Frontal cortex (tissue), 4 donors: ENCODE measurements around the gene CSTPP1. TPM values are rescaled to one million over a fixed set of nuclear protein-coding genes. Genes with fewer than 3 reads are reported as not detected.
"Not testable (repeated sequence)": the region's sequence is repeated elsewhere in the genome, so short reads cannot be mapped to it uniquely, and the experiment has no call there.

ENCODE experiments used
- DNase-seq, 2 donors: peaks; one replicate each; pipeline ENCODE4 v3.0.0; 2012; ENCODE audit warnings: low spot score in 2 of 2
- FAIRE-seq: peaks from 2 replicates; lab custom pipeline; 2012; peaks lifted over from hg19 to GRCh38; lab: Jason Lieb, UNC
- total RNA-seq: library from RNA; depleted of rRNA; stranded (reverse); fragments of >200 nt; gene quantifications from one replicate; pipeline ENCODE4 v1.2.3, GENCODE V29; 2014
- donor health status: control.
- donor health status: control.
- donor health status: control.

The CSTPP1 gene
- total RNA-seq, 1 donor from 2014 or later: 46.5 TPM

DNA sequence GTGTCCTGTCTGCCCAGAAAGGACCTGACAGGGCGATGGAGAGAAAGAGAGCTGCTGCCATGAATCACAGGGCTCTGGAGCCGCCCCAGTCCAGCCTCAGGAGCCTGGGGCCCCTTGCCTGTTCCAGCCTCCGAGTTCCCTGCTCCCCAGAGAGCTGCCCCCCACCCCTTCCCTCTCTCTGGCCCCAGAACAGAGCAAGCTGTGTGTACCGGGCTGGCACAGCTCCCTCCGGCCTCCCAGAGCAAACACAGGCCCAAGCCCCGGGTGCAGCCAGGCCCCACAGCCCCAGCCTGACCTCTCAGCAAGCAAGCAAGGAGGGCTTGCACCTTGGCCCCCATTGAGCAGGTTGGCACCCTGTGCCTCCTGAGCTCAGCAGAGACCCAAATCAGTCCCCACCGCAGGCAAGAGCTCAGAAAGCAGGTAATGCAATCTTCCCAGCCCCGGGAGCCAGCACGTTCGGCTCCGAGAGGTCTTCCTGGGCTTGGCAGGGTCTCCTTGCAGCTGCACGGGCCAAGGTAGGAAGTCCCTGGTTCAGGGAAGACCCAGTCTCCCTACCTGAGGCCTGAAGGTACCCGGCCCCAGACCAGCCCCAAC lies 248.2 kb downstream of the CSTPP1 start:
- DNase-seq (peak; percentile 69 to 79), FAIRE-seq (no peak)

DNA sequence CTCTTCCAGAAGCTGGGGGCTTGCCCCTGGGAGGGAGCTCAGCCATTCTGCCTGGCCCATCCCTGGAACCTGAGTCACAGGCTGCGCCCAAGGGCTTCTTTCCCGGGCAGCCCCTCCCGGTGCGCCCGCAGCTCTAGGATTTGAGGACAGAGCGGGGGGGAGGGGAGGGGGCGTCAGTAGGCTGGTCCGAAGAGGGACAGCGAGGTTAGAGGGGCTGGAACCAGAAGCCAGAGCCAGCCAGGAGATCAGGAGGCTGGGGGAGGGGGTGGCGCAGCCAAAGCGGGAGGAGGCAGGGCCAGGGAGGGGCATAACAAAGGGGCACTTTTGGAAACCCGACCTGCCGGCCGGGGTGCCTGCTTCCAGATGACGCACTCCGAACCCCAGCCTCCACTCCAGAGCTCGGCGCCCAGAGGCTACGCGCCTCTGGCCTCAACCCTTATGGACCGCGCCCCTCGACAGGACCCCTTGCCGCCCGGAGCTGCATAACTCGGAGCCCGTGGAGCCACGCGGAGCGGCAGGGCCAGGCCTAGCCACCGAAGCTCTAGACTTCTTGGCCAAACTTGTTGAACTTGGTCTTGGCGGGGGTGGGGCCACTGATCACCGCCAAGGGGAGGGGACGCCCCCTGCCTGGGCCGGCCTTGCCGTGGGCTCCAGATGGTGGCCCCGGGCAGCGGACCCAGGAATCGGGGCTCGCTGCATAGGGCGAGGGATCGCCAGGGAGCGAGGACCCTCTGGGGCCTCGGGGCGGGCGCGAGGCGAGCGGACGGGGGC lies 248.9 kb downstream of the CSTPP1 start:
- FAIRE-seq: no peak
- DNase-seq: peak in 1 of 2 donors; percentile 58

DNA sequence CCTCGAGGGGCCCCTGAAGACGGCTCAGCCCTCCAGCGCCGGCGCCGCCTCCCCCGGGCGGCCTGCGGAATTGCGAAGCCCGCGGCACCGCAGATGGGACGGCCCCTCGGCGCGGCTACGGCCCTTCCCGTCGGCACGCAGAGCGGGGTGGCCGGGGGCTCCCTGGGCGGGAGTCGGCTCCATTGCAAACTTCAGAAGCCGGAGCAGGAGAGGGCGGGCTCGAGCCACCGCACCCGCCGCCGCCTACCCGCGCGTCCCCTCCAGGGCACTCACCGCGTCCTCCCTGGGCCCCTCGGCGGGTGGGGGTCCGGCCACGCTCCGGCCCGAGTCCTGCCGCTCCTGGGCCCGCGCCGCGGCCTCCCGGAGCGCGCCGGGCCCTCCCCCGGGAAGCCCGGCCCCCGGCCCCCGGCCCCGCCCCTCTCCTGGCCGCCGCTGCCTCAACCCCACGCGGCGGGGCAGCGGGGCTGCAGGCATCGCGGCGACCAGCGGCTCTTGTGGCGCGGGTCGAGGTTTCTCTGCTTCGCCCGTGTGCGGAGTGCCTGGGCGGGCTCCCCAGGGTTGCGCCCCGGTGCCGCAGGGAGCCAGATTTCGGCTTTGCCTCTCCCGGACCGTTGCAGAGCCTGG lies 249.6 kb downstream of the CSTPP1 start, which contains the start of gene PACSIN3:
TSS of gene PACSIN3 (minus strand) at position 359 of the 624 bp plus-strand sequence. CDS start 3,707 bp downstream, outside the sequence.
- FAIRE-seq (no peak), DNase-seq (peak; percentile 65 to 74)

DNA sequence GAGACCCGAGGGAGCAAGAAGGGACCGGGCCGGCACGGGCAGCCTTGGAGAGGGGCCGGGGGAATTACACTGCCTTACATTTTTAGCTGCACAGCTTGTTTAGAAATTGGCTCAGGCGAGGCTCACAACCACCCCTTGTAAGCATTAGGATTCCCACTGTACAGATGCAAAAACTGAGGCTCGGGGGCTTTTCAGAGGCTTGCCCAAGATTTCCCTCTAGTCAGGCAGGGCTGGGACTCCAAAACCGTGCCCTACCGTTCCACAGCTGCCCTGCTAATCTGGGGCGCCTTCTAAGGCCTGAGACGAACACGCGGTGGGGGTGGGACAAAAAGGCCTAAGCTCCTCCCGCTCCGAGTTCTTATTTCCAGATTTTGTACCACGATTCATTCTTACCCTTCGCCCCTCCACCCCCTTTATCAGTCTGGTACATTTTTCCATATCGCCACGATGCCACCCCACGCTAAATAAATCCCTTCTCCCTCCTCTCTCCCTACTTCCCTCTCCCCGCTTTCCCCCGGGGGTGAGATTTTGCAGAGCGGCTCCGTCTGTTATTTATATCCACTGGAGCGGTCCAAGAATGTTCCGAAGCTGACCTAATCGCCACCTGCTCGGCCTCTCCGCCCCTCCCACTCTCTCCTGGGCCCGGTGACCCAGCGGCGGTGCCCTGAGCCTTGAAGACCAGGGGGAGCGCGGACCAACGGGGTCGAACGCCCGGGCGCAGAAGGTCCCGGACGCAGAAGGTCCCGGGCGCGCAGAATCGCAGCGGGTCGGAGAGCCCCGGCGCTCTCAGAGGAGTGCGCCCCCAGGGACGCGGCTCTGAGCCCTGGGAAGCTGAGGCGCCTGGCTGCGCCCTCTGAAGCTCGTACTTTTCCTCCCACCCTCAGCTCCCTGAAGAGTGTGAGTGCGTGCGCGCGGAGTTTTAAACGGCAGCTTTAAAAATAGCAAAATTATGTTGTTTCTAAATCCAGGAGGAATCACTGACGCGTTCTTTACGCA lies 250.4 kb downstream of the CSTPP1 start:
- FAIRE-seq: no peak
- peak in 1 of 2 donors; percentile 49 for DNase-seq

DNA sequence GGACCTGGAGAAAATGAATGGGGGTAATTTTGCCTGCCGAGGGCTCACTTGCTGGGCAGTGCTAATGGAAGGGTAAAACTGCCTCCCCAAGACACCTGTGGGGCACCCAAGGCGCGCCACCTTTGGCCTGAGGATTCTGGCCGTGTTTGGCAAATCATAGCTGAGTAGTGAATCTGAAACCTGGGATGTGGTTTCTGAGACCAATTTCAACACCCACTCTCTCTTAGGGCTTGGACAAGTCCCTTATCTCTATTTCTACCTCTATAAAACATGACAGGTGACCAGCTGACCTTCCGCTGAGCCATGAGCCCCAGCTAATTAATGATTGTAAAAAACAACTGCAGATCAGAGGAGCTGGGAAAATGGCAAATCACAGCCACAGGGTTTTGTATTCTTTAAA lies 251.2 kb downstream of the CSTPP1 start:
- no peak for FAIRE-seq
- no peak for DNase-seq

DNA sequence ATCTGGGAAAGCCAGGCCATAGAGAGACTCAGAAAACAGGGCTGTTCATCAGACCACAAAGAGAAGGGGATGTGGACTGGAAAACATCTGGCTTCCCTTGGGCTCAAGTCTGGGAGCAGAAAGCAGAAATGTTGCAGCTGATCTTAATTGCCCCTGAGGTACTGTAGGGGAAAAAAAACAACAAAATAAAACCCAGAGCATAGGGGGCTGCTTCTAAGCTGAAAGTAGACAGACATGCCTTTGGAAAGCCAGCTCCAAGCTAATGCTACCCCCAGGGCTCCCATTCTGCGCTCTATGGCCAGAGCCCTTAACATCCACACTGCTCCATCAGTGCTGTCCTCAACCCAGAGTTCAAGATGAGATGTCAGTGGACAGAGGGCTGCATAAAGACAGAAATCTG lies 251.7 kb downstream of the CSTPP1 start:
- FAIRE-seq (no peak), DNase-seq (no peak)

DNA sequence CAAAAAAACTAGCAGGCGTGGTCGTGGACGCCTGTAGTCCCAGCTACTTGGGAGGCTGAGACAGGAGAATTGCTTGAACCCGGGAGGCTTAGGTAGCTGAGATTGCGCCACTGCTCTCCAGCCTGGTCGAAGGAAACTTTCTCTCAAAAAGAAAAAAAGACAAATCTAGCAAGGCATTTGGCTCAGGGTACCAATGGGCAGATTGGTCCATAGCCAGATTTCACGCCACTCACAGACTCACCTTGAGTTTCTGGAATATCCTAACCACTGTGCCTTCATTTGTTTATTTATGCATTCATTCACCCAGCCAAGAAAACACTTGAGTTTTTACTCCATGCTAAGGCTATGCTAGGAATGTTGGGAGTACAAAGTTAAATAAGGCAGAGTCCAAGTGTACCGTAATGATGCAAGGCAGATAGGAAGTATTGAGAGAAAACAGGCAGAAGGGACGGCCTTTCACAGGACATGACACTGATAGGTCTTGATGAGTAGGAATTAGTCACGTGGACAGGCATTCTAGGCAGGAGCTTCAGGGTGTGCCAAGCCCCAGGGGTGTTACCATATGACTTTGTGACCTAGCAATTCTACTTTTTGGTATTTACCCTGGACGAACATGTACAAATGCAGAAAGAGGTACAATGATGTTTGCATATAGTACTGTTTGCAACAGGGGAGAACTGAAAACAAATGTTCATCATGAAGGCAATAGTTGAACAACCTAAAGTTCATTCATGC lies 252.7 kb downstream of the CSTPP1 start:
- no peak for FAIRE-seq
- DNase-seq: no peak

DNA sequence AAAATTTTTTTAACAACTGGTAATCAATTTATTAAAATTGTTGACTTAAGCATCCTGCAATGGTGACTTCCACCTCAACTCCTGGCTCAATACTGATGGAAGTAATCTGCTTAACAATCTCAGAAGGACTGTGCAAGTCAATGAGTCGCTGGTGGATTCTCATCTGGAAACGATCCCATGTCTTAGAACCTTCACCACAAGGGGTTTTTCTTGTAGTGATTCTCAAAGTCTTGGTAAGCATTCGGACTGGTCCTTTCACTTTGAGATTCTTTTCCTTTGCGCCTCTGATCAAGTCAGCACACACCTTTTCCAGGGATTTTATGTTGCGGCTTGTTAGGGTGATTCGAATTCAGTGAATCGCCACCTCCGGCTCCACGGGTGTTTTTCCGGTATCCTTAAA lies 254.6 kb downstream of the CSTPP1 start:
- DNase-seq, FAIRE-seq: not testable (repeated sequence)

DNA sequence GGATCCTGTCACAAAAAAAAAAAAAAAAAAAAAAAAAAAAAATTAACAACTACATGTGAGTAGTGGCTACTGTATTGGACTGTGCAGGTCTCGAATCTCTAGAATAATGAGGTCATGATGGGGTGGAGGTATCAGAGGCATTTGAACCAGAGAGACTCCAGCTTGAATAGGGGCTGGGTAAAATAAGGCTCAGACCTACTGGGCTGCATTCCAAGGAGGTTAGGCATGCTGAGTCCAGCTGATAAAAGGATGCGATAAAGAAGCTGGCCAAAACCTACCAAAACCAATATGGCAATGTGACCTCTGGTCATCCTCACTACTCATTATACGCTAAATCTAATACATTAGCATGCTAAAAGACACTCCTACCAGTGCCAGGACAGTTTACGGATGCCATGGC lies 255.6 kb downstream of the CSTPP1 start:
- DNase-seq: no peak
- no peak for FAIRE-seq

DNA sequence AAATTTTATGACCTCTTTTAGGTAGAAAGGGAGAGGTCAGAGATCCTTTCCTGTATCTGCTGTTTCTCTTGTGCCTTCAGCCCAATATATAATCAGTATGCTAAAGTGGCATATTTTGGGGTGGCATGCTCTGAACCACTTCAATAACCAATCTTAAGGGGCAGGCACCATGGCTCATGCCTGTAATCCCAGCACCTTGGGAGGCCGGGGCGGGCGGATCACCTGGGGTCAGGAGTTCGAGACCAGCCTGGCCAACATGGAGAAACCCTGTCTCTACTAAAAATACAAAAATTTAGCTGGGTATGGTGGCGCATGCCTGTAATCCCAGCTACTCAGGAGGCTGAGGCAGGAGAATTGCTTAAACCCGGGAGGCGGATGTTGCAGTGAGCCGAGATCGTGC lies 261.6 kb downstream of the CSTPP1 start:
- FAIRE-seq: not testable (repeated sequence)

DNA sequence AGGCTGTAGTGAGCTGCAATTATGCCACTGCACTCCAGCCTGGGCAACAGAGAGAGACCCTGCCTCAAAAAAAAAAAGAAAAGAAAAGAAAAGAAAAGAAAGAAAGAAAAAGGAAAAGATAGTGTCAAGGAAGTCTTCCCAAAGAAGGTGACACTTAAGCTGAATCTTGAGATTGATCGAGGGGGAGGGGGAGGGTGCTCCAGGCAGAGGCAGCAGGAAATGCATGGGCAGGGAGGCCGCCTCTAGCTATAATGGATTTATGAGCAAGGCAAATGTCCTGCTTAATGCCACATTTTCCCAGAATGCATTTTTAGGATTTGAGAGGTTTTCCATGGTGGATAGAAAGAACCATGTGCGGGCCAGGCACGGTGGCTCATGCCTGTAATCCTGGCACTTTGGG lies 264.5 kb downstream of the CSTPP1 start:
- FAIRE-seq (no peak), DNase-seq (no peak)

More for the DNA sequence above, 261.6 kb downstream of the CSTPP1 start:
- not testable (repeated sequence) for DNase-seq

DNA sequence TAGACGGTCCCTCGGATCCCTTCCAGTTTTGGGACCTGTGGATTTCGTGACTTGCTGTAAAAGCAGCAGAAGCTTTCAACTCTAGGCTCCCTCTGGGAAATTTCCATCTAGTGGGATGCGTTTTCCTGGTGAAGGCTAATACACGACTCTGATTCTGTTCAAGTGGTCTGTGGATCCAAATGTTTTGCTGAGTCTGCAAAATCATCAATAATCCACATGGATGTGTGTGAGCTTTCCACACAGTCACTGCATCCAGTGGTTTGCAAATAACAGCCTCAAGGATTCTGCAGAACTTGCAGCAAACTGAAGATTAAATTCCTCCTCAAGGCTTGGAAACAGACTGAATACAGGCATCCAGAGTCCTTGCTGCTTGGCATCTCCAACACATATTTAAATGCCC lies 266.0 kb downstream of the CSTPP1 start:
- FAIRE-seq (no peak), DNase-seq (no peak)

DNA sequence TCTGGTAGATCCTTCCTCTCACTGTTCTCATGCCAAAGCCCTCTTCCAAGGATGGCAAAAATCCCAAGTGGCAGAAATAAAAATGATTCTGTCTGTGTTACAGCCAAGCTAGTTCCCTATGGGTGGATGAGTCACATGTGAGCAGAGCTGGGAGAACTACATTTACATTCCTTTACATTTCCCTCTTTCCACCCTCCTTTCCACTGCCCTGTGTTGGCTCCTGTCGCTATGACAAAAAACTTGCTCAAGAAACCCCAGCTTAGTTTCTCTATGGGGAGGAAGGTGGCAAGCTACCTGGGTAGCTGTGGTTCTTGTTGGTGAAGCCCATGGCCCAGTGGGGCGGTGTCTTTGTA lies 268.1 kb downstream of the CSTPP1 start:
- FAIRE-seq: no peak
- peak in 1 of 2 donors; percentile 33 for DNase-seq

DNA sequence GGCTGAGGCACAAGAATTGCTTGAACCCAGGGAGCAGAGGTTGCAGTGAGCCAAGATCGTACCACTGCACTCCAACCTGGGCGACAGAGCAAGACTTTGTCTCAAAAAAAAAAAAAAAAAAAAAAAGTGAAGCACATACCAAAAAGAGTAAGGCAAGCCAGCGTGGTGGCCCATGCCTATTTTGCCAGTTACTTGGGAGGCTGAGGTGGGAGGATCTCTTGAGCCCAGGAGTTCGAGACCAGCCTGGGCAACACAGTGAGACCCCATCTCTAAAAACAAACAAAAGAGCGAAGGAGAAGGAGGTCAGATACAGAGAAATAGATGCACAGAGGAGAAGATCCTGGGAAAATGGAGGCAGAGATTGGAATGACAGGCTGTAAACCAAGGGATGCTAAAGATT lies 270.0 kb downstream of the CSTPP1 start:
- not testable (repeated sequence) for DNase-seq, FAIRE-seq

DNA sequence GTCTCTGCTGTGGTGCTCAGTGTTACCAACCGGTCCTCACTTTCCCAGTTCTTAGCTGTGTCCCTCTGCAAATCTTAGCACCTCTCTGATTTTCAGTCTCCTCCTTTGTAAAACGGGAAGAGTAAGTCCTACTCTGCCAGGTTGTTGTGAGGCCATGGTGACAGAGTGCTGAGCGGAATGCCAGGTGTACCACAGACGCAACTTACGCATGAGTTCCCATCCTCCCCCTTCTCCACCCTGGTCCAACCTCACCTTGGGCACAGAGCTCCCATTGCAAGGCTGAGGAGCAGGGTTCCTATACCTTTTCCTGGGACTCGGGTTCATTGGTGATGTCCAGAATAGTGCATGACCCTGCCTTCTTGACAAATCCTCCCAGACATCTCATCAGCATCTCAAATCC lies 270.9 kb downstream of the CSTPP1 start:
- FAIRE-seq: no peak
- no peak for DNase-seq

DNA sequence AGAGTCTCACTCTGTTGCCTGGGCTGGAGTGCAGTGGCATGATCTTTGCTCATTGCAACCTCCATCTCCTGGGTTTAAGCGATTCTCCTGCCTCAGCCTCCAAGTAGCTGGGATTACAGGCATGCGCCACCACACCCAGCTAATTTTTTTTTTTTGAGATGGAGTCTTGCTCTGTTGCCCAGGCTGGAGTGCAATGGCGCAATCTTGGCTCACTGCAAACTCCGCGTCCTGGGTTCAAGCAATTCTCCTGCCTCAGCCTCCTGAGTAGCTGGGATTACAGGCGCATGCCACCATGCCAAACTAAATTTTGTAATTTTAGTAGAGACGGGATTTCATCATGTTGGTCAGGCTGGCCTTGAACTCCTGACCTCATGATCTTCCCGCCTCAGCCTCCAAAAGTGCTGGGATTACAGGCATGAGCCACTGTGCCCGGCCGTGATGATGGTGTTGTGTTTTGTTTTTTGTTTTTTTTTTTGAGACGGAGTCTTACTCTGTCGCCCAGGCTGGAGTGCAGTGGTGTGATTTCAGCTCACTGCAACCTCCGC lies 271.5 kb downstream of the CSTPP1 start:
- not testable (repeated sequence) for FAIRE-seq, DNase-seq

DNA sequence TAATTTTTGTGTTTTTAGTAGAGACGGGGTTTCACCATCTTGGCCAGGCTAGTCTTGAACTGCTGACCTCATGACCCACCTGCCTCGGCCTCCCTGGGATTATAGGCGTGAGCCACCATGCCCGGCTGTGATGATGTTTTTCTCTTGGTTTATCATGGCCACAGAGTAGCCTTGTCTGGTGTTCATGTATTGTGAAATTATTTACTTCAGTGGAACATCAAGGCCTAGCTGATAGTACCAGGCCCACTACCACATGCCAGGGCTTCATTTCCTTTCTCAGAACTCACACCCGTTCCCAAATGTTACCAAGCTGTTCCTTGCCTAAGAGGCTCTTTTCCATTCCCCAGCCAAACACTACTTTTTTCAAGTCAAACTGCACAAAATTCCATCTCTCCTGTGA lies 272.1 kb downstream of the CSTPP1 start:
- DNase-seq (no peak), FAIRE-seq (no peak)
